SJCRH30 (cell line): ENCODE results near the gene RAB9B. TPM values are rescaled to one million over a fixed set of nuclear protein-coding genes. Genes with fewer than 3 reads are reported as not detected.

Source experiments
- DNase-seq, 2 experiments: peaks; one replicate each; pipeline ENCODE4 v3.0.0-alpha.2; 2015 to 2020
- H3K27ac ChIP-seq: fragments of 250-450 bp; sonication (Bioruptor Pico); 2 replicates; pipeline ENCODE4 v1.5.1; 2020; ENCODE audit warnings: mild to moderate bottlenecking, moderate library complexity
- H3K27me3 ChIP-seq: fragments of 250-450 bp; sonication (Bioruptor Pico); 2 replicates; pipeline ENCODE4 v1.5.1; 2020; ENCODE audit warnings: mild to moderate bottlenecking, moderate library complexity
- H3K36me3 ChIP-seq: fragments of 250-450 bp; sonication (Bioruptor Pico); 2 replicates; pipeline ENCODE4 v1.5.1; 2020; ENCODE audit warnings: mild to moderate bottlenecking, moderate library complexity
- H3K4me1 ChIP-seq: fragments of 250-450 bp; sonication (Bioruptor Pico); 2 replicates; pipeline ENCODE4 v1.5.1; 2020; ENCODE audit warnings: mild to moderate bottlenecking, moderate library complexity
- H3K4me3 ChIP-seq: fragments of 250-450 bp; sonication (Bioruptor Pico); 2 replicates; pipeline ENCODE4 v1.5.1; 2020; ENCODE audit warnings: mild to moderate bottlenecking, moderate library complexity
- H3K9me3 ChIP-seq: fragments of 250-450 bp; sonication (Bioruptor Pico); replicated peaks from 2 replicates; pipeline ENCODE4 v1.5.1; 2020; ENCODE audit warnings: mild to moderate bottlenecking, moderate library complexity
- total RNA-seq: library from RNA; depleted of rRNA; stranded (reverse); fragments of >200 nt; shearing (Covaris generic); gene quantifications from 2 replicates; pipeline ENCODE4 v1.2.3, GENCODE V29; 2014

RAB9B gene
- total RNA-seq, 1 experiment from 2014 or later = 0.69 TPM

DNA sequence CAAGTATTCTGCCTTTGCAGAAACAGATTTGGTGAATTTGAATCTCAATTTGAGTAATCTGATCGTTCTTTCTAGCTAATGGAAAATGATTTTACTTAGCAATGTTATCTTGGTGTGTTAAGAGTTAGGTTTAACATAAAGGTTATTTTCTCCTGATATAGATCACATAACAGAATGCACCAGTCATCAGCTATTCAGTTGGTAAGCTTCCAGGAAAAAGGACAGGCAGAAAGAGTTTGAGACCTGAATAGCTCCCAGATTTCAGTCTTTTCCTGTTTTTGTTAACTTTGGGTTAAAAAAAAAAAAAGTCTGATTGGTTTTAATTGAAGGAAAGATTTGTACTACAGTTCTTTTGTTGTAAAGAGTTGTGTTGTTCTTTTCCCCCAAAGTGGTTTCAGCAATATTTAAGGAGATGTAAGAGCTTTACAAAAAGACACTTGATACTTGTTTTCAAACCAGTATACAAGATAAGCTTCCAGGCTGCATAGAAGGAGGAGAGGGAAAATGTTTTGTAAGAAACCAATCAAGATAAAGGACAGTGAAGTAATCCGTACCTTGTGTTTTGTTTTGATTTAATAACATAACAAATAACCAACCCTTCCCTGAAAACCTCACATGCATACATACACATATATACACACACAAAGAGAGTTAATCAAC is 40.1 kb downstream of the RAB9B start:
- no peak for DNase-seq
- Histone ChIP-seq H3K4me1 (no peaks in the 10 kb centered on the region), H3K36me3 (no peaks in the 10 kb centered on the region), H3K4me3 (no peak overlapping the region), H3K27ac (no peak overlapping the region), H3K27me3 (no peaks in the 10 kb centered on the region), H3K9me3 (no peaks in the 10 kb centered on the region)

DNA sequence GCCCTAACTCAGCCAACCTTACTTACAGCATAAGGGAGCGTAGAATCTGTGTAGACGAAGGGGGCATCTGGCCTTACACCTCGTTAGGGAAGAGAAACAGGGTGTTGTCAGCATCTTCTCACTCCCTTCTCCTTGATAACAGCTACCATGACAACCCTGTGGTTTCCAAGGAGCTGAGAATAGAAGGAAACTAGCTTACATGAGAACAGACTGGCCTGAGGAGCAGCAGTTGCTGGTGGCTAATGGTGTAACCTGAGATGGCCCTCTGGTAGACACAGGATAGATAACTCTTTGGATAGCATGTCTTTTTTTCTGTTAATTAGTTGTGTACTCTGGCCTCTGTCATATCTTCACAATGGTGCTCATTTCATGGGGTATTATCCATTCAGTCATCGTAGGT is 40.8 kb downstream of the RAB9B start:
- no peak overlapping the region for H3K27ac ChIP-seq

DNA sequence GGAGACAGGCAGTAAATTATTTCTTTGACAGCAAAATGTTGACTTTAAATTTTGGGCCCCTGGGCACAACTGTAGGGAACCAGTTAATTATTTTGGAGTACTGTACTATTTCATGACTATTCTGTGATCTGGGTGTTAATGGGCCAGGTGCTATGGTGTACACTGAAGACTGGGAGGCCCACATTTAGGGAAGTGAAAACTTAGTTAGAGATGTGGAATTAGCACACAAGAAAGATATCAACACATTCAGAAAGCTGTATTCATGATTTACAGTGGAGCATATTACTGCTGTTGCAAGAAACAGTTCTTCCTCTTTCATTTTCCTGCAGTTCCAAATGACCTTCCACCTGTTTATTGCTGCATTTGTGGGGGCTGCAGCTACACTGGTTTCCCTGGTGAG is 43.1 kb downstream of the RAB9B start:
- DNase-seq = no peak
- no peaks in the 10 kb centered on the region for H3K4me1 ChIP-seq
- no peaks in the 10 kb centered on the region for H3K36me3 ChIP-seq
- H3K4me3 ChIP-seq = no peak overlapping the region
- no peaks in the 10 kb centered on the region for H3K27me3 ChIP-seq
- no peak overlapping the region for H3K27ac ChIP-seq
- H3K9me3 ChIP-seq = no peaks in the 10 kb centered on the region

More for the DNA sequence above, 40.8 kb downstream of the RAB9B start:
- H3K27me3 ChIP-seq = no peaks in the 10 kb centered on the region
- no peak for DNase-seq
- no peak overlapping the region for H3K4me3 ChIP-seq
- no peaks in the 10 kb centered on the region for H3K9me3 ChIP-seq
- no peaks in the 10 kb centered on the region for H3K4me1 ChIP-seq
- H3K36me3 ChIP-seq = no peaks in the 10 kb centered on the region

DNA sequence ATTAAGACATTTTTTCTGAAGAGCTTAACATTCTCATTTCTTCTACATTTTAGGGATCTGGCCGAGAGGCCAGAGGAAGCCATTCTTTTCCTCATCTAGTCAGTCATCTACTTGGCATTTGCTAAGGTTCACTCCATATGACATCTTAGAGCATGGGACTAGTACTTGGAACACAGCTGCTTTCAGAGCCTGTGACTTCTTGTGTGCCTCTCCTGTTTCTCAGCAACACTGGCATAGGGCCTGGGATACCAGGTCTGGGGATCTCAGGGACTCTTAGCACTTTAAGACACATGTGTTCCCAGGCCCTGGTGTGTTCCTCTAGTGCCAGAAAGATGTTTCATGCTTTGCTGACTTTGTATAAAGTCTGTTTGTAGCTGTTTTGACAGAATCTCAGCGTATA is 48.1 kb downstream of the RAB9B start:
- no peak overlapping the region for H3K4me3 ChIP-seq
- H3K27me3 ChIP-seq = no peaks in the 10 kb centered on the region
- H3K36me3 ChIP-seq = no peaks in the 10 kb centered on the region
- H3K9me3 ChIP-seq = no peaks in the 10 kb centered on the region
- DNase-seq = no peak
- no peak overlapping the region for H3K27ac ChIP-seq
- H3K4me1 ChIP-seq = no peaks in the 10 kb centered on the region

DNA sequence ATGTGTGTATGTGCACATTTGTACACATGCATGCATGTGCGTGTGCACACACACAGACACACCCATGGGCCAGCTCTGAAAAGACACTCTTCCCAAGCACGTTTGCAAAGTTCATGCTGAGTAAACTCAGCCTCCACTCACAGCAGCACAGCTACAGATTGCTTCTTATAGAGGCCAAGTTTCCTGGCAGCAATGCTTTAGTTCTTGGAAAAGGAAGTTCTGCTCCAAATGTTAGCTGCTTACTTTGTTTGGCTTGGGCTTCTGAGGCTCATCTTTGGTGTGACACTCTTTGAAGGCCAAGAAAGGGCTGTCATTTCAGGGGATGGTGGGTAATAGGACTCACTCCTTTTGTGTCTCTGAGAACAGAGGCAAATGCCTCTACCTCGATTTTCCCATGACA is 48.9 kb downstream of the RAB9B start:
- no peak overlapping the region for H3K4me3 ChIP-seq
- H3K27me3 ChIP-seq = no peaks in the 10 kb centered on the region
- no peaks in the 10 kb centered on the region for H3K36me3 ChIP-seq
- H3K9me3 ChIP-seq = no peaks in the 10 kb centered on the region
- no peak for DNase-seq
- no peak overlapping the region for H3K27ac ChIP-seq
- H3K4me1 ChIP-seq = no peaks in the 10 kb centered on the region

DNA sequence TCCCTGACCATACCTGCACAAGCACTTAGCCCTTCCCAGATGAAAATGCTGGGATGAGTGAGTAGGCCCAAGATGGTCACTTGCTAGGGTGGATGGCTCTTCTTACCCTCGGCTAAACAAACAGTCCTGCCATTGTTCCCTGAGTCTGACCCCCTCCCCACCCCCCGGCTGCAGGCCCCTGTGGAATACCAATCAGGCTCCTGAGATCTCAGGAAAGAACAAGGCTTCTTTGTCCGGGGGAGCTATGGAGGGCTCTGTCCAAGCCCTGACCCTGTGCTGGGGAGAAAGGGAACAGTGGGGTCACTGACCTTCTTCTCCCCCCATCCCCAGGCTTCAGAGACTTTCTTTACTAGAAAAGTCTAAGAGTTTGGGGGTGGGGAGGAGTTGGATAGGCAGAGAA is 49.4 kb downstream of the RAB9B start:
- H3K27ac ChIP-seq = no peak overlapping the region

DNA sequence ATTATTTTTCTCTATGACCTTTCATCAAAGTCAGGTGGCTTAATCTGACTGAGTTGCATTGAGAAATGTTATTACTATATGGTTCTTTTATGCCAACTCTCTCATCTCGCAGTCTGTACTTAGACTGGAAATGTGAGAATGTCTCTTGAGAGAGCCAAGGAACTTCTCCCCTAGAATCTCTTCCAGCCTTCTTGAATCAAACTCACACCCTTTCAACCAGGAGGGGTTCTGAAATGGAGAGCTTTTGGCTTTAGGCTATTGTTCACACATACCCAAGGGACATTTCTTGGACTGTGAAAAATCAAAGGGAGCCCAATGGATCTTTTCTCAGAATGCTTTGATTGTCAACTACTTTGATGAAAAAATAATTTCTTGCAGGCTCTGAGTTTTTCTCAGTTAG is 50.4 kb downstream of the RAB9B start:
- no peaks in the 10 kb centered on the region for H3K36me3 ChIP-seq
- H3K27ac ChIP-seq = no peak overlapping the region
- H3K27me3 ChIP-seq = no peaks in the 10 kb centered on the region
- no peaks in the 10 kb centered on the region for H3K4me1 ChIP-seq
- no peaks in the 10 kb centered on the region for H3K9me3 ChIP-seq
- H3K4me3 ChIP-seq = no peak overlapping the region
- DNase-seq = no peak

More for the DNA sequence above, 49.4 kb downstream of the RAB9B start:
- no peak for DNase-seq
- Histone ChIP-seq H3K27me3 (no peaks in the 10 kb centered on the region), H3K9me3 (no peaks in the 10 kb centered on the region), H3K36me3 (no peaks in the 10 kb centered on the region), H3K4me3 (no peak overlapping the region), H3K4me1 (no peaks in the 10 kb centered on the region)

DNA sequence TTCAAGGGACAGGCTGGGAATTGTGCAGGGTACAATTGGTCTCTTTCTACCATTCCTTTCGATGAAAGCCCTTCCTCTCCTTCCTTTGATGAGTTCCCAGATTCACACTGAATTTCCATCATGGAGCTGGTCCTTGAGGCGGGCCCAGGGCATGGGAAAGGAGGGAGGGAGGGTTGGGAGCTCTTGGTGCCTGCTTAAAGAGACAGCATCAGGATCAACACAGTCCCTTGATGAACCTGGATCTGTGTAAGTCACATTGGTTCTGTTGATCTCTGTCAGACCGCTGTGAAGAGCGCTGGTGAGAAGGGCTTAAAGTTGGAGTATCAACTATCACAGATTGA is 51.0 kb downstream of the RAB9B start:
- no peaks in the 10 kb centered on the region for H3K27me3 ChIP-seq
- no peak overlapping the region for H3K4me3 ChIP-seq
- no peak for DNase-seq
- no peaks in the 10 kb centered on the region for H3K4me1 ChIP-seq
- H3K36me3 ChIP-seq = no peaks in the 10 kb centered on the region
- H3K27ac ChIP-seq = no peak overlapping the region
- no peaks in the 10 kb centered on the region for H3K9me3 ChIP-seq

DNA sequence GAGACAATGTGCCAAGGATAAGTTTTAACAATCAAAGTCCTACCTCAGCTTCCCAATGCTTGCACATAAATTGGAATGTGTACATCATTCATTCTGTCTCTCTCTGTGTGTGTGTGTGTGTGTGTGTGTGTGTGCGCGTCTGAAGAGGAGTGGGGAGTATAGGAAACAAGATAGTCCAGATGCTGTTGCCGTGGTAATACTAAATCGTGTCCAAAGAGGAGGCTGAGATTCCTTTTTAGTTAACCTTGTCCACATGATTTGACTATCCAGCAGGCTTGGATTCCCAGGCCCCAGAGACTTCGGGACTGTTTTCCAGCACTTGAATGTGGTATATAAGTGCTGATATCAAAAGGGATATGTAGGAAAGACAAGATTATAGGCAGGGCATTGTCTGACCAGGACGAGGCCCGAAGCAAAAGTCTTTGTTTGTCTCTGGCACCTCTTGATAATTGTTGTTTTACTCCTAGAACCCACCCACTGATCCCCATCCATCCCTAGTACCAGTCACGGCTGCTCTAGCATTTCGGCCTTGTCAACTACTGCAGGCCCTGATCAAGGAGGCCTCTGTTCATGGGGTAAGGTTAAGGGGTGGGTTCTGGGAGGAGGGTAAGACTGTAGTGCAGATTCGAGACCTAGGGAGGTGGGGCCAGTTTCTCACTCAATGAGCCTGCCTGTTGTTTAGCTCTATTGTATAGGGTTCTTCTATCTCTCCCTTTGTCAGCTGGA is 51.6 kb downstream of the RAB9B start:
- no peaks in the 10 kb centered on the region for H3K4me1 ChIP-seq
- no peak overlapping the region for H3K4me3 ChIP-seq
- no peak overlapping the region for H3K27ac ChIP-seq
- DNase-seq = no peak
- H3K36me3 ChIP-seq = no peaks in the 10 kb centered on the region
- no peaks in the 10 kb centered on the region for H3K9me3 ChIP-seq
- H3K27me3 ChIP-seq = no peaks in the 10 kb centered on the region

DNA sequence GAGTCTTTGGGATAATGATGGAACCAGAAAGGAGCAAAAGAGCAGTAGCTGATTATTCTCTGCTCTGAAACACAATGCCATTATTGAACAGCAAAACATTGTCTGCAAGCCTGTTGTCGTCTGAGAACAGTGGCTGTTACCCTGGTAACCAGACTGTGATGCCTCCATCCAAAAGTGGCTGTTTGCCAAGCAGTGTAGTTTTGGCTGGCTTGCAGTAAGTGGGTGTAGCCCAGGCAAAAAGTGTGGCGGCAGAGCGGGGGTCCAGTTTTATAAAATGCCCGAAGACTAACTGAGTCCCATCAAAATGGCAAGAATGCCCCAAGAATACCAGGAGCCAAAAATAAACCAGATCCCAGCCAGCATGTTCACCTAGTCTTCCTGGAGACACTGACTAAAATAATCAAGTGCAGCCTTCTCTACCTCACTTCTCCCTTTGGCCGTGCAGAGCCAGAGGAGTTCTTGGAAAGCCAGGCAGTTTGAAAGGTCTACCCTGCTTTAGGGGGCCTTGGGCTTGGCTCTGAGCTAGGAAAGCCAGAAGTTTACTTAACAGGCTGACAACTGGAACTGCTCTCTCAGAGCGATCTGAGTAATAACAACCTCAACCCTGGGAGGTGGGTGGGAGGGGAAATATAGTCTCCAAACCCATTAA is 52.8 kb downstream of the RAB9B start:
- Histone ChIP-seq H3K4me1 (no peaks in the 10 kb centered on the region), H3K27ac (no peak overlapping the region), H3K4me3 (no peak overlapping the region), H3K36me3 (no peaks in the 10 kb centered on the region), H3K9me3 (no peaks in the 10 kb centered on the region), H3K27me3 (no peaks in the 10 kb centered on the region)
- no peak for DNase-seq

DNA sequence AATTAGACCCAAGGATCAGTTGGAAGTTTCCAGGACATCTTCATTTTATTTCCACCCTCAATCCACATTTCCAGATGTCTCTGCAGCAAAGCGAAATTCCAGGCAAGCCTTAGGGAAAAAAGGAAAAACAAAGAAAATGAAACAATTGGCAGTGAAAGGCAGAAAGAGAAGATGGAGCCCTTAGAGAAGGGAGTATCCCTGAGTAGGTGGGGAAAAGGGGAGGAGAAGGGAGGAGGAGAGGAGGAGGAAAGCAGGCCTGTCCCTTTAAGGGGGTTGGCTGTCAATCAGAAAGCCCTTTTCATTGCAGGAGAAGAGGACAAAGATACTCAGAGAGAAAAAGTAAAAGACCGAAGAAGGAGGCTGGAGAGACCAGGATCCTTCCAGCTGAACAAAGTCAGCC is 55.5 kb downstream of the RAB9B start, which contains the start of gene PLP1:
PLP1 (plus strand) TSS at position 295 of the 400 bp plus-strand sequence. CDS start 156 bp downstream, outside the sequence.
- no peaks in the 10 kb centered on the region for H3K36me3 ChIP-seq
- H3K27ac ChIP-seq = no peak within 1 kb of the TSS
- H3K4me3 ChIP-seq = no peak within 1 kb of the TSS
- no peak for DNase-seq
- H3K9me3 ChIP-seq = no peaks in the 10 kb centered on the region
- H3K4me1 ChIP-seq = no peaks in the 10 kb centered on the region
- no peaks in the 10 kb centered on the region for H3K27me3 ChIP-seq

DNA sequence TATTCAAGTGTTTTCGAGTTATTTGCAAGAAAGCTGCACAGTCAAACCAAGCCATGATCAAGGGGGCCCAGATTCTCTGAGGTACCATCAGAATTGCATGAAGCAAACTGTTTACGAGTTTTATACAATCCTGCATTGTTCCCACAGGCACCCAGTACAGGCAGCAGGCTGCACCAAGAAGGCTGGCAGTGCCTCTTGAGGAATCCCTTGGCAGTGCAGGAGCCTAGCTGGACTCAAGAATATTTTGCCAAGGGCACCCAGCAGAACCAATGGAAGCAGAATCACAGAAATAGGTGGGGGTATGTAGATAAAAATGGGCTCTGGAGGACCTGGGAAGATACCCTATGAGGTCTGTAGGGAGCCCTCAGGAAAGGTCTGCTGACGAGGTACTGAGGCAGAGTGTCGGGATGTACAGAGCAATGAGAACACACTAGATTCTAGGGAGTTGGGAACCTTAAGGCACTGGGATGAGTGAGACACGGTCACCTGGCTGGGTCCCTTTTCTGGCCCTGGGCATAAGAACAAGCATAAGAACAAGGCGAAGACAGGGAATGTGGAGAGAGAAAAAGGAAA is 57.9 kb downstream of the RAB9B start:
- Histone ChIP-seq H3K9me3 (no peaks in the 10 kb centered on the region), H3K4me1 (no peaks in the 10 kb centered on the region), H3K4me3 (no peak overlapping the region), H3K36me3 (no peaks in the 10 kb centered on the region), H3K27me3 (no peaks in the 10 kb centered on the region), H3K27ac (no peak overlapping the region)
- DNase-seq = peak in 1 of 2 experiments; percentile 8

DNA sequence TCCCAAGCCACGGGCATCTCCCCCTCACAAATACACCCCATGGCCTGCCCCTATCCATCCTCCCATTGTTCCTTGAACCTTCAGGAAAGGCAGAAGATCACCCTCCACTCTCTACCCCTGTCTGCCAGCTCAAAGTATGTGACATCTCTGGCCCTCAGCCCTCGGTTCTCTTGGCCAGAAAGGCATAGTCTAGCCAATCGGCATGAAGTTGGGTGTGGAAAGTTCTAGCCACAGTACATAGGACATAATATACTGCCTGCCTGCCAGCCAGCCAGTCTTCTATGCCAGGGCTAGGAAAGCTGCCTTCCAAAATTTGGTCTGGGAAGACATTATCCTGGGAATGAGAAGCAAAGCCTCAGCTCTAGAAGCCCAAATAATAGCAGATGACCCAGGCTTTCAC is 58.6 kb downstream of the RAB9B start:
- no peaks in the 10 kb centered on the region for H3K9me3 ChIP-seq
- DNase-seq = no peak
- H3K36me3 ChIP-seq = no peaks in the 10 kb centered on the region
- H3K4me3 ChIP-seq = no peak overlapping the region
- H3K27me3 ChIP-seq = no peaks in the 10 kb centered on the region
- H3K27ac ChIP-seq = no peak overlapping the region
- no peaks in the 10 kb centered on the region for H3K4me1 ChIP-seq
